ENCODE results near the gene LPGAT1.

GRCh38 chr1:211695135-211695816 lies 135.3 kb downstream of the LPGAT1 start:
- TF ChIP-seq EZH2 (IDR thresholded peaks at IDR 0.05) (no peak), POLR2AphosphoS5 (IDR thresholded peaks at IDR 0.05; ENCODE audit: borderline replicate concordance, low read depth, low read length) (no peak), FOXP2 (optimal IDR thresholded peaks at IDR 0.05; ENCODE audit: control extremely low read depth, extremely low read length, insufficient read depth) (no peak)
